Measurements from ENCODE around the gene CARD19. TPM values are rescaled to one million over a fixed set of nuclear protein-coding genes. Genes with fewer than 3 reads are reported as not detected.

Gene CARD19
- total and polyA plus RNA-seq, 2 experiments from 2014 or later: 36.8 to 48.3 TPM

DNA sequence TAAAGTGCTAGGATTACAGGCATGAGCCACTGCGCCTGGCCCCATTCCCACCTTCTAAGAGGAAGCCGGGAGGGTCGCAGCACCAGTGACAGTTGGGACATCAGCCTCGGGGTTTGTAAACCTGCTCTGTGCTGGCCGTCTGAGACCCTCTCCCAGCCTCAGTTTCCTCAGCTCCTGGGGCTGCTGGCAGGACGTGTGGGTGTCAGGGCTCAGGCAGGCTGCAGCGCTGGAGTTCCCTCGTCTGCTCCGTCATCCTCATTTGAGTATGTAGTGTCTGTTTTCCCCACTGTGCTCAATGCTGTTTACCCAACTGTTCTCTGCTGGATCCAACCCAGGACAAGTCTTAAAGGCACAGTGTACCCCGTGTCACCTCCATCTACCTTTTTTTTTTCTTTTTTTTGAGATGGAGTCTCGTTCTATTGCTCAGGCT is 40.0 kb downstream of the CARD19 start:
- peaks cover 21% of the 10 kb centered on the region for H3K27me3 Mint-ChIP-seq (ENCODE audit: insufficient read depth, low read depth, poor library complexity)
- Histone ChIP-seq H3K4me3 (no peak overlapping the region), H3K79me2 (replicated peaks; ENCODE audit: insufficient read depth) (0 out of 2 replicates have a peak, but pooled peaks cover 6% of the 10 kb centered on the region), H3K4me2 (no peak overlapping the region), H3K9me2 (ENCODE audit: insufficient read depth) (no peaks in the 10 kb centered on the region), H4K20me1 (replicated peaks; ENCODE audit: insufficient read depth) (0 out of 2 replicates have a peak, but pooled peaks cover 8% of the 10 kb centered on the region), H3K36me3 (ENCODE audit: insufficient read depth) (no peaks in the 10 kb centered on the region), H2AFZ (no peak overlapping the region), H3F3A (replicated peaks; ENCODE audit: low read depth) (no peaks in the 10 kb centered on the region), H3K27me3 (ENCODE audit: insufficient read depth) (peaks cover 9% of the 10 kb centered on the region), H3K4me1 (ENCODE audit: insufficient read depth) (peaks cover 12% of the 10 kb centered on the region), H3K27ac (ENCODE audit: low read depth) (no peak overlapping the region)
- H3K4me1 Mint-ChIP-seq: peaks cover 28% of the 10 kb centered on the region
- DNase-seq (ENCODE audit: low spot score): no peak
- ATAC-seq: no peak
- H3K4me3 Mint-ChIP-seq: no peak overlapping the region
- TF ChIP-seq JUNB (IDR thresholded peaks at IDR 0.05; ENCODE audit: unreplicated experiment): no peak
- no peak for TF ChIP-seq ZNF331 (CRISPR knock-in tag; IDR thresholded peaks at IDR 0.05; ENCODE audit: low read depth)
- TF ChIP-seq POLR2AphosphoS5 (IDR thresholded peaks at IDR 0.05; ENCODE audit: low read depth): no peak
- TF ChIP-seq, protein P1, sequence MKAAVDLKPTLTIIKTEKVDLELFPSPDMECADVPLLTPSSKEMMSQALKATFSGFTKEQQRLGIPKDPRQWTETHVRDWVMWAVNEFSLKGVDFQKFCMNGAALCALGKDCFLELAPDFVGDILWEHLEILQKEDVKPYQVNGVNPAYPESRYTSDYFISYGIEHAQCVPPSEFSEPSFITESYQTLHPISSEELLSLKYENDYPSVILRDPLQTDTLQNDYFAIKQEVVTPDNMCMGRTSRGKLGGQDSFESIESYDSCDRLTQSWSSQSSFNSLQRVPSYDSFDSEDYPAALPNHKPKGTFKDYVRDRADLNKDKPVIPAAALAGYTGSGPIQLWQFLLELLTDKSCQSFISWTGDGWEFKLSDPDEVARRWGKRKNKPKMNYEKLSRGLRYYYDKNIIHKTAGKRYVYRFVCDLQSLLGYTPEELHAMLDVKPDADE (IDR thresholded peaks at IDR 0.05): no peak
- TF ChIP-seq, protein P2, sequence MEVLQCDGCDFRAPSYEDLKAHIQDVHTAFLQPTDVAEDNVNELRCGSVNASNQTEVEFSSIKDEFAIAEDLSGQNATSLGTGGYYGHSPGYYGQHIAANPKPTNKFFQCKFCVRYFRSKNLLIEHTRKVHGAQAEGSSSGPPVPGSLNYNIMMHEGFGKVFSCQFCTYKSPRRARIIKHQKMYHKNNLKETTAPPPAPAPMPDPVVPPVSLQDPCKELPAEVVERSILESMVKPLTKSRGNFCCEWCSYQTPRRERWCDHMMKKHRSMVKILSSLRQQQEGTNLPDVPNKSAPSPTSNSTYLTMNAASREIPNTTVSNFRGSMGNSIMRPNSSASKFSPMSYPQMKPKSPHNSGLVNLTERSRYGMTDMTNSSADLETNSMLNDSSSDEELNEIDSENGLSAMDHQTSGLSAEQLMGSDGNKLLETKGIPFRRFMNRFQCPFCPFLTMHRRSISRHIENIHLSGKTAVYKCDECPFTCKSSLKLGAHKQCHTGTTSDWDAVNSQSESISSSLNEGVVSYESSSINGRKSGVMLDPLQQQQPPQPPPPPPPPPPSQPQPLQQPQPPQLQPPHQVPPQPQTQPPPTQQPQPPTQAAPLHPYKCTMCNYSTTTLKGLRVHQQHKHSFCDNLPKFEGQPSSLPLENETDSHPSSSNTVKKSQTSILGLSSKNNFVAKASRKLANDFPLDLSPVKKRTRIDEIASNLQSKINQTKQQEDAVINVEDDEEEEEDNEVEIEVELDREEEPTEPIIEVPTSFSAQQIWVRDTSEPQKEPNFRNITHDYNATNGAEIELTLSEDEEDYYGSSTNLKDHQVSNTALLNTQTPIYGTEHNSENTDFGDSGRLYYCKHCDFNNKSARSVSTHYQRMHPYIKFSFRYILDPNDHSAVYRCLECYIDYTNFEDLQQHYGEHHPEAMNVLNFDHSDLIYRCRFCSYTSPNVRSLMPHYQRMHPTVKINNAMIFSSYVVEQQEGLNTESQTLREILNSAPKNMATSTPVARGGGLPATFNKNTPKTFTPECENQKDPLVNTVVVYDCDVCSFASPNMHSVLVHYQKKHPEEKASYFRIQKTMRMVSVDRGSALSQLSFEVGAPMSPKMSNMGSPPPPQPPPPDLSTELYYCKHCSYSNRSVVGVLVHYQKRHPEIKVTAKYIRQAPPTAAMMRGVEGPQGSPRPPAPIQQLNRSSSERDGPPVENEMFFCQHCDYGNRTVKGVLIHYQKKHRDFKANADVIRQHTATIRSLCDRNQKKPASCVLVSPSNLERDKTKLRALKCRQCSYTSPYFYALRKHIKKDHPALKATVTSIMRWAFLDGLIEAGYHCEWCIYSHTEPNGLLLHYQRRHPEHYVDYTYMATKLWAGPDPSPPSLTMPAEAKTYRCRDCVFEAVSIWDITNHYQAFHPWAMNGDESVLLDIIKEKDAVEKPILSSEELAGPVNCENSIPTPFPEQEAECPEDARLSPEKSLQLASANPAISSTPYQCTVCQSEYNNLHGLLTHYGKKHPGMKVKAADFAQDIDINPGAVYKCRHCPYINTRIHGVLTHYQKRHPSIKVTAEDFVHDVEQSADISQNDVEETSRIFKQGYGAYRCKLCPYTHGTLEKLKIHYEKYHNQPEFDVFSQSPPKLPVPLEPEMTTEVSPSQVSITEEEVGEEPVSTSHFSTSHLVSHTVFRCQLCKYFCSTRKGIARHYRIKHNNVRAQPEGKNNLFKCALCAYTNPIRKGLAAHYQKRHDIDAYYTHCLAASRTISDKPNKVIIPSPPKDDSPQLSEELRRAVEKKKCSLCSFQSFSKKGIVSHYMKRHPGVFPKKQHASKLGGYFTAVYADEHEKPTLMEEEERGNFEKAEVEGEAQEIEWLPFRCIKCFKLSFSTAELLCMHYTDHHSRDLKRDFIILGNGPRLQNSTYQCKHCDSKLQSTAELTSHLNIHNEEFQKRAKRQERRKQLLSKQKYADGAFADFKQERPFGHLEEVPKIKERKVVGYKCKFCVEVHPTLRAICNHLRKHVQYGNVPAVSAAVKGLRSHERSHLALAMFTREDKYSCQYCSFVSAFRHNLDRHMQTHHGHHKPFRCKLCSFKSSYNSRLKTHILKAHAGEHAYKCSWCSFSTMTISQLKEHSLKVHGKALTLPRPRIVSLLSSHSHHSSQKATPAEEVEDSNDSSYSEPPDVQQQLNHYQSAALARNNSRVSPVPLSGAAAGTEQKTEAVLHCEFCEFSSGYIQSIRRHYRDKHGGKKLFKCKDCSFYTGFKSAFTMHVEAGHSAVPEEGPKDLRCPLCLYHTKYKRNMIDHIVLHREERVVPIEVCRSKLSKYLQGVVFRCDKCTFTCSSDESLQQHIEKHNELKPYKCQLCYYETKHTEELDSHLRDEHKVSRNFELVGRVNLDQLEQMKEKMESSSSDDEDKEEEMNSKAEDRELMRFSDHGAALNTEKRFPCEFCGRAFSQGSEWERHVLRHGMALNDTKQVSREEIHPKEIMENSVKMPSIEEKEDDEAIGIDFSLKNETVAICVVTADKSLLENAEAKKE (CRISPR knock-in tag; IDR thresholded peaks at IDR 0.05): no peak
- TF ChIP-seq STAT1 (IDR thresholded peaks at IDR 0.05; ENCODE audit: unreplicated experiment): no peak
- no peak for TF ChIP-seq EZH2phosphoT487 (IDR thresholded peaks at IDR 0.05; ENCODE audit: unreplicated experiment)
- no peak for TF ChIP-seq EZH2 (IDR thresholded peaks at IDR 0.05; ENCODE audit: low read depth, unreplicated experiment)
- TF ChIP-seq NANOG (IDR thresholded peaks at IDR 0.05; ENCODE audit: borderline replicate concordance): no peak
- H3K27ac Mint-ChIP-seq: no peak overlapping the region
- H3K36me3 Mint-ChIP-seq (ENCODE audit: low read depth): no peaks in the 10 kb centered on the region; the same call in 2 of the 3 replicates
- H3K9me3 Mint-ChIP-seq: no peaks in the 10 kb centered on the region
